AG09309 (cell line): ENCODE measurements around the gene TCP11L2.

Experiments used
- DNase-seq: peaks from one replicate; pipeline ENCODE4 v3.0.0-alpha.2; 2010; ENCODE audit warnings: low read depth
- H3K4me3 ChIP-seq: 2 replicates; pipeline ENCODE4 v1.5.1; 2011; ENCODE audit warnings: mild to moderate bottlenecking, low read depth, low read length, moderate library complexity; ENCODE audit not compliant: control insufficient read depth
- CTCF ChIP-seq: IDR thresholded peaks from 2 replicates; pipeline ENCODE4 v1.5.1; 2011; ENCODE audit warnings: mild to moderate bottlenecking, low read depth, low read length, inconsistent platforms; ENCODE audit not compliant: insufficient read depth, control insufficient read depth; ENCODE audit errors: missing control alignments

TCP11L2 gene

DNA sequence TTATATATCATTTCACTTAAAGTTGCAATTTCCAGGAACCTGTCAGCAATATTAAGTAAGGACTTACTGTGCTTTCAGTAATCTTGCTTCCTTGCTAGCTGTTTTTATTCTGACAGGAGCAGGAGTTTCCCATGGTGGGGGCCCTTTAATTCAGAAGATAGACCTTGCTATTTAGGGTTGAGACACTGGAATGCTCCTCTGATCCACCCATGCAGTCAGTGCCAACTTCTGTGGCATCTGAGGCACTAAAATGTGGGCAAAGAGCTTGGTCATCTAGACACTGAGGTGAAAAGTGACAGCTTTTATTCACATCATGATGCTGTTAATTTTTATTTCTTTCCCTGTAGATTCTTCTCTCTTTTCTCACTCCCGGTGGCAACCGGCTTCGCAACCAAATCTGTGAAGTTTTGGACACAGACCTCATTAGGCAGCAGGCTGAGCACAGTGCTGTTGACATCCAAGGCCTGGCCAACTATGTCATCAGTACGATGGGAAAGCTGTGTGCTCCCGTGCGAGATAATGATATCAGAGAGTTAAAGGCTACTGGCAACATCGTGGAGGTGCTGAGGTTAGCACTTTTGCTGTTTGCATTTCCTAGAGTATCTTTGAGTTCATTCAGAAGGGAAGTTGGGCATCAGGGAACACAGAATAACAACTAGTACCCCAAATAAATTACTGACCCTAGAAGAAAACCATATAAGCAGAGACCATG lies 18.8 kb downstream of the TCP11L2 start:
- DNase-seq, result no peak
- TF ChIP-seq CTCF, result no peak
- no peak overlapping the region for H3K4me3 ChIP-seq

GRCh38 chr12:106323537-106323936 lies 21.0 kb downstream of the TCP11L2 start:
- no peak for TF ChIP-seq CTCF
- H3K4me3 ChIP-seq, result no peak overlapping the region
- no peak for DNase-seq

DNA sequence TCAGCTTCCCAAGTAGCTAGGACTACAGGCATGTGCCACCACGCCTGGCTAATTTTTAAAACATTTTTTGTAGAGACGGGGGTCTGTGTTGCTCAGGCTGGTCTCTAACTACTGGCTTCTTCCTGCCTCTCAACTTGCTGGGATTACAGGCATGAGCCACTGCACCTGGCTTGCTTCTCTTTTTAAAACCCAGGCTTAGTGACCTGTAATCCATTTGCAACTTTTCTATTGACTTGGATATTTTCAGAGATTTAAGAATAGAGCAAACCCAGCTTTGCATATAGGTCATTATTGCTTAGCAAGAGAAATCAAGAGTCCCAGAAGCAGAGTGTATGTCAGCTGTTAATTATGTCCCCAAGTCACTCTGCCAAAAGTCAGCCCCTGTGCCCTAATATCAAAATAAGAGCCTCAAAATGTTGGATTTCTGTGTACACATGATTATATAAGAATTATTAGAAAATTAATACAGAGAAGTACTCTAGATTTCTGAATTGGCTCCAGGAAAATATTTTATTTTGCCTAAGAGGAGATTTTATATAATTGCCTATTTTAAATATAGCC lies 24.9 kb downstream of the TCP11L2 start:
- no peak for TF ChIP-seq CTCF
- DNase-seq, result no peak
- no peak overlapping the region for H3K4me3 ChIP-seq

DNA sequence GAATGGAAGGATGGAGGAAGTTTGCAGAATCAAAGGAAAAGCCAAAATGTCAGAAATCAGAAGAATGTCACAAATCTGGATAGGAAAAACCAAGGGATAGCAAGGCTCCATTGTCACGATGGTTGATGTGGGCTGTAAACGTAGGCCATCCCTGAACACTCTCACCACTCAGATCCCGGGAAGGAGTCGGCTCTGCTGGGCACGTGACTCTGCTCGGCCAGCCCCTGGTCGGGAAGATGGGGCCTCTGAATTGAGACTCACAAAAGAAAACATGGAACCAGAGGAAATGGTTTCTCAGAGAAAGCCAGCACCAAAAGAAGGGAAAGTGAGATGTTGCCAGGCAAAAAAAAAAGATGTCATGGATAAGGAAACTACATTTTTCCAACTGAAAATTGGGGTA lies 26.2 kb downstream of the TCP11L2 start:
- TF ChIP-seq CTCF, result no peak
- DNase-seq, result no peak
- H3K4me3 ChIP-seq, result no peak overlapping the region

- DNase-seq, result no peak
- TF ChIP-seq CTCF, result no peak
- no peak overlapping the region for H3K4me3 ChIP-seq
Measured at GRCh38 chr12:106329231-106329982, 26.9 kb downstream of the TCP11L2 start.

- TF ChIP-seq CTCF, result no peak
- no peak overlapping the region for H3K4me3 ChIP-seq
- DNase-seq, result no peak
Measured at GRCh38 chr12:106331599-106331998, 29.1 kb downstream of the TCP11L2 start.
